K562 (cell line): ENCODE results near the gene SPON1. TPM values are rescaled to one million over a fixed set of nuclear protein-coding genes. Genes with fewer than 3 reads are reported as not detected.

ENCODE experiments used
- ATAC-seq: fragments of 200-7000 bp; cut with Tn5 transposase; 3 replicates; pipeline ENCODE4 v1.9.1; 2020; ENCODE audit warnings: moderate library complexity
- BruUV-seq: library from RNA; stranded (reverse); fragments of 400-500 nt; replicated peaks from 2 replicates; lab custom pipeline; 2021; lab: Mats Ljungman, UMichigan
- CTCF ChIA-PET: fragments of 300-600 bp; formaldehyde crosslinking; extraction: SDS; loops from one replicate; lab custom pipeline; 2021; ENCODE audit warnings: low intra/inter-chr PET ratio; lab: Yijun Ruan, JAX
- POLR2A ChIA-PET: fragments of 300-600, 350-650 bp; sonication (Branson Sonifier 250); formaldehyde crosslinking; extraction: SDS; loops from one replicate; lab custom pipeline; 2021; ENCODE audit warnings: antibody characterized with exemption, inconsistent platforms; lab: Yijun Ruan, JAX
- DNase-seq, 4 experiments: peaks; one replicate each; pipeline versions ENCODE4 v3.0.0 to v3.0.0-alpha.2; 2011 to 2018; ENCODE audit warnings: low spot score in 3 of 4, mixed read lengths in 3 of 4; ENCODE audit errors: extremely low read depth in 1 of 4
- FAIRE-seq: peaks from 2 replicates; lab custom pipeline; 2011; peaks lifted over from hg19 to GRCh38; lab: Jason Lieb, UNC
- H2AFZ ChIP-seq: 2 replicates; pipeline ENCODE4 v1.6.0; 2011; ENCODE audit warnings: low read depth, low read length, control low read depth, inconsistent platforms
- H3K27ac ChIP-seq: fragments of 200-600 bp; 3 replicates; pipeline ENCODE4 v1.8.0; 2011; ENCODE audit warnings: low read depth, mild to moderate bottlenecking, control low read depth, inconsistent platforms, low read length, moderate library complexity, mixed read lengths; ENCODE audit errors: extremely low read depth
- H3K27me3 ChIP-seq, 2 experiments: fragments of 300-600 bp in 1 of 2; 2 replicates in 1 of 2; 3 replicates in 1 of 2; pipeline versions ENCODE4 v1.6.0 to v1.8.0; 2011; ENCODE audit warnings: inconsistent platforms in 2 of 2, low read length in 2 of 2, mild to moderate bottlenecking in 1 of 2, mixed read lengths in 1 of 2, moderate library complexity in 1 of 2; ENCODE audit not compliant: control insufficient read depth in 2 of 2, insufficient read depth in 2 of 2
- H3K36me3 ChIP-seq: fragments of 300-600 bp; 3 replicates; pipeline ENCODE4 v1.8.0; 2011; ENCODE audit warnings: mild to moderate bottlenecking, low read length, inconsistent platforms; ENCODE audit not compliant: control insufficient read depth, insufficient read depth
- H3K4me1 ChIP-seq, 2 experiments: fragments of 200-600 bp in 1 of 2; replicated peaks in 1 of 2; 2 replicates in 1 of 2; 3 replicates in 1 of 2; pipeline versions ENCODE4 v1.5.1 to v1.8.0; 2011; ENCODE audit warnings: inconsistent platforms in 2 of 2, low read length in 2 of 2, mild to moderate bottlenecking in 1 of 2, mixed read lengths in 1 of 2, moderate library complexity in 1 of 2; ENCODE audit not compliant: control insufficient read depth in 2 of 2, insufficient read depth in 2 of 2
- H3K4me2 ChIP-seq: 2 replicates; pipeline ENCODE4 v1.6.1; 2011; ENCODE audit warnings: low read length, control low read depth, inconsistent platforms, mixed read lengths; ENCODE audit not compliant: insufficient read depth
- H3K4me3 ChIP-seq: fragments of 200-600 bp; sonication (generic), shearing (Covaris generic); 2 replicates; pipeline ENCODE4 v1.5.1; 2016; ENCODE audit warnings: control low read depth, inconsistent platforms
- H3K79me2 ChIP-seq: fragments of 200-600 bp; 3 replicates; pipeline ENCODE4 v1.8.0; 2011; ENCODE audit warnings: low read length, inconsistent platforms; ENCODE audit not compliant: control insufficient read depth, insufficient read depth
- H3K9ac ChIP-seq, 2 experiments: 2 replicates each; pipeline versions ENCODE4 v1.6.0 to v1.6.1; 2011; ENCODE audit warnings: low read depth in 2 of 2, low read length in 2 of 2, control low read depth in 1 of 2, inconsistent platforms in 1 of 2, mild to moderate bottlenecking in 1 of 2, mixed read lengths in 1 of 2; ENCODE audit not compliant: insufficient read depth in 1 of 2
- H3K9me1 ChIP-seq: one replicate; pipeline ENCODE4 v1.6.0; 2011; ENCODE audit warnings: inconsistent platforms, mild to moderate bottlenecking, low read length, moderate library complexity; ENCODE audit not compliant: control insufficient read depth, insufficient read depth
- H3K9me3 ChIP-seq: replicated peaks from 2 replicates; pipeline ENCODE4 v1.5.1; 2011; ENCODE audit warnings: low read depth, low read length, inconsistent platforms; ENCODE audit not compliant: control insufficient read depth, insufficient read depth
- H4K20me1 ChIP-seq: replicated peaks from 2 replicates; pipeline ENCODE4 v1.6.1; 2011; ENCODE audit warnings: low read length, inconsistent platforms, mixed read lengths; ENCODE audit not compliant: control insufficient read depth, insufficient read depth
- BCLAF1 ChIP-seq, 2 experiments: fragments of 450-650 bp in 1 of 2; IDR thresholded peaks; 2 replicates each; pipeline ENCODE4 v1.6.1; 2011 to 2017; ENCODE audit warnings: low read depth in 2 of 2, antibody characterized with exemption in 1 of 2, borderline replicate concordance in 1 of 2, low read length in 1 of 2, mild to moderate bottlenecking in 1 of 2, mixed read lengths in 1 of 2; ENCODE audit not compliant: control insufficient read depth in 1 of 2
- DACH1 ChIP-seq: fragments of 450-650 bp; IDR thresholded peaks from 2 replicates; pipeline ENCODE4 v1.6.1; 2018; ENCODE audit not compliant: partially characterized antibody
- HMBOX1 ChIP-seq: sonication (generic); IDR thresholded peaks from 2 replicates; pipeline ENCODE4 v1.6.1; 2016
- HMG20A ChIP-seq: fragments of 450-650 bp; formaldehyde crosslinking; conservative IDR thresholded peaks from 2 replicates; pipeline ENCODE4 v1.4.0; 2020; ENCODE audit warnings: mild to moderate bottlenecking, mixed read lengths
- HOMEZ ChIP-seq: fragments of 250-450 bp; sonication (Bioruptor Pico); IDR thresholded peaks from 2 replicates; pipeline ENCODE4 v1.4.0; 2020; ENCODE audit warnings: mild to moderate bottlenecking, moderate library complexity
- MAFK ChIP-seq: IDR thresholded peaks from 2 replicates; pipeline ENCODE4 v1.6.1; 2011; ENCODE audit warnings: low read length, improper control_type of control experiment
- MXI1 ChIP-seq: IDR thresholded peaks from 2 replicates; pipeline ENCODE4 v1.6.1; 2011; ENCODE audit warnings: low read depth, mild to moderate bottlenecking, improper control_type of control experiment, low read length
- NFIX ChIP-seq: fragments of 250-450 bp; sonication (Bioruptor Pico); IDR thresholded peaks from 2 replicates; pipeline ENCODE4 v1.4.0; 2020; ENCODE audit warnings: low read depth, mild to moderate bottlenecking, moderate library complexity
- ZBTB33 ChIP-seq: sonication (generic); formaldehyde crosslinking; IDR thresholded peaks from 2 replicates; pipeline ENCODE4 v1.8.1; 2023; ENCODE audit warnings: mild to moderate bottlenecking, missing genetic modification reagents
- ZFP30 ChIP-seq: fragments of 250-450 bp; sonication (Bioruptor Pico); IDR thresholded peaks from 2 replicates; pipeline ENCODE4 v1.8.0; 2022; ENCODE audit warnings: moderate library complexity, mild to moderate bottlenecking, inconsistent platforms, borderline replicate concordance
- ZNF695 ChIP-seq: fragments of 450-650 bp; formaldehyde crosslinking; IDR thresholded peaks from 2 replicates; pipeline ENCODE4 v1.4.0; 2020; ENCODE audit warnings: mild to moderate bottlenecking, moderate library complexity
- ZNF740 ChIP-seq, 3 experiments: fragments of 200-800 bp in 1 of 3; sonication (Bioruptor generic) in 1 of 3; sonication (generic) in 1 of 3; formaldehyde crosslinking in 1 of 3; IDR thresholded peaks; 2 replicates each; pipeline versions ENCODE4 v1.6.1 to v1.8.0; 2016 to 2022; ENCODE audit warnings: mild to moderate bottlenecking in 2 of 3, missing compliant biosample characterization in 2 of 3, missing genetic modification characterization in 2 of 3, missing genetic modification reagents in 1 of 3
- WGBS: fragments of 100-300 bp; shearing (Covaris generic); methylation state at CpG from one replicate; pipeline ENCODE4 v1.1.6; 2016; ENCODE audit warnings: low coverage, mixed read lengths; ENCODE audit not compliant: insufficient coverage; ENCODE audit errors: missing lambda C conversion rate; 5-methylcytosine and 5-hydroxymethylcytosine counted together
- in situ Hi-C: fragments of 300-500 bp; cut with MboI; formaldehyde crosslinking; loops from 4 replicates; pipeline ENCODE4 v1.15.0; 2018; ENCODE audit warnings: inconsistent platforms, mixed read lengths
- intact Hi-C: fragments of 100-400 bp; cut with micrococcal nuclease; formaldehyde crosslinking; loops from 2 replicates; pipeline ENCODE4 v1.14.2; 2022
- polyA plus RNA-seq, 8 experiments: library from polyadenylated mRNA; depleted of rRNA in 4 of 8; stranded (reverse) in 5 of 8; unstranded in 3 of 8; fragments of >200 nt; fragmentation: Nextera tagmentation in 2 of 8; fragmentation: Illumina TruSeq in 1 of 8; extraction: Ambion mirVana in 2 of 8; extraction: Trizol in 1 of 8; gene quantifications; 2 replicates each; pipeline versions ENCODE4 v1.2.1 to v1.2.3, GENCODE V29; 2011 to 2014; ENCODE audit warnings: inconsistent platforms in 1 of 8, missing spikeins in 1 of 8
- total RNA-seq, 7 experiments: library from RNA; depleted of rRNA in 6 of 7; stranded (reverse); fragments of >200 nt in 6 of 7; fragmentation: Illumina TruSeq in 2 of 7; extraction: Trizol in 2 of 7; gene quantifications; 2 replicates each; pipeline versions ENCODE4 v1.2.1 to v1.2.3, GENCODE V29; 2011 to 2021; ENCODE audit warnings: low replicate concordance in 1 of 7

Gene SPON1
- total and polyA plus RNA-seq, 9 of the 15 experiments (the other 6 are each of a cell fraction or from before 2014, with no cell fraction given): 0.04 to 0.06 TPM; not detected in 7

- POLR2A ChIA-PET: no interaction called here
- intact Hi-C loops: no loop called here
- no peak for TF ChIP-seq HMBOX1
- no peak for TF ChIP-seq ZFP30 (CRISPR knock-in tag)
- no peak for TF ChIP-seq HOMEZ (CRISPR knock-in tag)
- no peak for TF ChIP-seq BCLAF1 (IDR thresholded peaks at IDR 0.05; ENCODE audit: borderline replicate concordance in 1 of 2, control insufficient read depth in 1 of 2, low read depth in 2 of 2, low read length in 1 of 2)
- TF ChIP-seq DACH1: no peak
- TF ChIP-seq HMG20A (CRISPR knock-in tag): no peak
- no peak for TF ChIP-seq NFIX (CRISPR knock-in tag)
- no peak for TF ChIP-seq MAFK
- no peak for TF ChIP-seq ZBTB33 (CRISPR knock-in tag)
- no peak for TF ChIP-seq MXI1
- no peak for TF ChIP-seq ZNF695 (CRISPR knock-in tag)
- no peak for TF ChIP-seq ZNF740 (CRISPR knock-in tag; IDR thresholded peaks at IDR 0.05)
- no peak for TF ChIP-seq ZNF740 (tag; IDR thresholded peaks at IDR 0.05)
Measured at GRCh38 chr11:14133381-14133780, 170.9 kb downstream of the SPON1 start.

More at GRCh38 chr11:14133381-14133780, 170.9 kb downstream of the SPON1 start:
- Histone ChIP-seq H2AFZ (no peak overlapping the region), H3K27me3 (peaks cover 2 to 13% of the 10 kb centered on the region in 2 experiments; a peak in 3 of 5 replicates), H3K27ac (no peak overlapping the region), H3K79me2 (no peaks in the 10 kb centered on the region), H3K36me3 (no peaks in the 10 kb centered on the region), H3K9ac (no peak overlapping the region), H3K9me1 (no peaks in the 10 kb centered on the region), H3K4me1 (no peaks in the 10 kb centered on the region), H4K20me1 (no peaks in the 10 kb centered on the region), H3K4me2 (no peak overlapping the region), H3K9me3 (no peaks in the 10 kb centered on the region), H3K4me3 (no peak overlapping the region)
- BruUV-seq: no TSS peak
- in situ Hi-C loops: no loop called here
- no peak for ATAC-seq
- FAIRE-seq: no peak
- CTCF ChIA-PET: no interaction called here
- WGBS: 5% methylated on average over 4 of the region's 4 CpGs
- DNase-seq: no peak
